ENCODE data around the gene LORICRIN.

The LORICRIN gene

DNA sequence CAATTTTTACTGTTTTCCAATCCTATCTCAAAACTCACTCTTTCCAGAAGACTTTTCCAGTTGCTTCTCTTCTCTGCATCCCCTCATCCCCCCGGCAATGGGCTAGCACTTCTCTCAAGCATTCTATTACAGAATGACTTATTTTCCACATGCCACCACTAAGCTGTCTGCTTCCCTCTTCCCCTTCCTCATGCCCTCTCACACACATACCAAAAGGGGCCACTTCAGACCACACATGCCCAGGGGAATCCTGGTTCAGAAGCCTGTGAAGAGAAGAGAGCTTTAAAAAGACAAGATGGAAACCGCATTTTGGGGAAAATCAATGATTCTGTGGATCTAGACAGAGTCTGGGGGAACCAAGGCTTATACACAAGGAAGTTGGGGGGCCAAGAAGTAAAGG is 8.4 kb upstream of the LORICRIN start:
- no peak for DNase-seq

DNA sequence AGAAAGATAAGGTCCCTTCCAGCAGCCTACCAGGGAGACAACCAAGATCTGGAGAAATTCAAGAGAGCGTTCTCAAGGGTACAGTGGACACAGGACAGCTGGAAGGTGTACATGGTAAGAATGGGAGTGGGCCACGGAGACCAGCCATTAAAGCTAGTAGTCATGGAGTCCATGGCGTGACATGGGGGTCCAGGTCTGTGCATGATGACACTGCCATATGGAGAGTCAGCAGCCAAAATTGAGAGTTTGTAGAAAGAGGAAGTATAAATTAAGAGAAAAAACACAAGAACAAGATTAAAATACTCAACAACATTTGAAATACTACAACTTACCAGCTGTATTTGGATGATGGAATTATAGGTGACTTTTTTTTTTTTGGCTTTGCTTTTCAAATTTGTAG is 7.9 kb upstream of the LORICRIN start:
- no peak for DNase-seq

DNA sequence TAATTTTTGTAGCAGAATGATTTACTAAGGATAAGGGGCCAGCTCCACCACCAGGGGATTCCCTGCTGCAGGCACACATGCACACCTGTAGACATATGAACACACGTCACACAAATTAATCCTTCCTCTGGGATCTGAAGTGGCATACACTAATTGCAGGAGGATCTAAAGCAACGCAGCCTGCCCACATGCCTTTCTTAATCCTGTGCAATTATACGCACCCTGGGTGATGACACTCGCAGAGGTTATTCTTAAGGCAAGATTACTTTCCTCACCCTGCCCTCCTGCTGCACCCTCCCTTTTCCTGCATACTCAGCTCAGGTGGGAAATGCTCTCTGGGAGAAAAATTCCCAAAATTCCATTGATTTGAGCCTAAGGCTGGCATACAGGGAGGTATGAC is 7.5 kb upstream of the LORICRIN start:
- no peak for DNase-seq

DNA sequence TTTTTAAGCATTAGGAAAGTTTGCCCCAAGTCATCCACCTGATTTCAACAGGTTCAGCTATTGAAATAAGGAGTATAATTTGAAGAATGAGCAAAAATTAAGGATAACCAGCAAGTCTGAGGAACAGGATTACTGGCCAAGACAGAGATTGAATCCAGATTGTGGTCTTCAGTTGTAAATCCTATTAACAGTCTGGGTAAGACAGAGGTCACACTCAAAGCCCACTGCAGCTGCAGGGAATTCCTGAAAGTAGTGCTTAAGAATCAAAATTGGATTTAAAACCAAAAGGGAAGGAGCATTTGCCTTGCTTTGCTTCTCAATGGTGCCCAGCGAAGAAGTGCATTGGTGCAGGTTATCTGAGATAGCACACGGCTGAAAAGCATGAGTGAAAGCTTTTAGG is 6.4 kb upstream of the LORICRIN start:
- DNase-seq, result no peak

DNA sequence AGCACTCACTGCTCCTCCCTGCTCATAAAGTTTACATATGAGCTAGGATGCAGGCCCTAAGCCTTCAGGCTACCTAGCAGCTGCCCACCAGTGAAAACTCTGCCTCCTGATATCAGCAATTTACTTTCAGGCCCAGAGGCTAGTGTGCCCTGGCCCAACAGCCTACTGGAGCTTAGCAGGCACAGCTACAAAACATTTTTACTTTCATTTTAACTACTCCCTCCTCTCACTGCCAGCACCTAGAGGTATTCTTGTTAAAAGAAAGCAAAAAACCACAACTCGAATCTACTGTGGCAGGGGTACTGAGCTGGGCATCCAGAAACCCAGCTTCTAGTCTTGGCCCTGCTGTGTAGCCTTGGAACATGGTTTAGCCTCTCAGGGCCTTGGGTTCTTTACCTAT is 5.8 kb upstream of the LORICRIN start:
- no peak for DNase-seq

DNA sequence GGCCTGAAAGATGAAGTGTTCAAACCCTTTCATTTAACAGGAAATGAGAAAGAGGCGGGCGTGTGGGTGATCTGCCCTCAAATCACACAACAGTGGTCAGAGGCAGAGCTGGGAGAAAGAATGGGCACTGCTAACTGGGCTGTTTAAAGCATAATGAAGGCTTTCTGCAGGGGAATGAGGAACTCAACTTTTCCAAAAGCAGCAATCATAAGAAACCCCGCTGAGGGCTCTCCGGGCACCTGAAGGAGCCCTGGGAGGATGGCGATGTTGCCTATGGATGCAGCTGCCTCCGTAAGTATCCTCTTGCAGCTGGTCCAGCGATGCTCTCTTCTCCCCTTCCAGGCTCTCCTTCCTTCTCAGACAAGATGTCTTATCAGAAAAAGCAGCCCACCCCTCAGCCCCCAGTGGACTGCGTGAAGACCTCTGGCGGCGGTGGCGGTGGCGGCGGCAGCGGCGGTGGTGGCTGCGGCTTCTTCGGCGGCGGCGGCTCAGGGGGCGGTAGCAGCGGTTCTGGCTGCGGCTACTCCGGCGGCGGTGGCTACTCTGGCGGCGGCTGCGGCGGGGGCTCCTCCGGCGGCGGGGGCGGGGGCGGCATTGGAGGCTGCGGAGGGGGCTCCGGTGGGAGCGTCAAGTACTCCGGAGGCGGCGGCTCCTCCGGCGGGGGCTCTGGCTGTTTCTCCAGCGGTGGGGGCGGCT is 1.2 kb downstream of the LORICRIN start:
- peak; percentile 33 for DNase-seq

DNA sequence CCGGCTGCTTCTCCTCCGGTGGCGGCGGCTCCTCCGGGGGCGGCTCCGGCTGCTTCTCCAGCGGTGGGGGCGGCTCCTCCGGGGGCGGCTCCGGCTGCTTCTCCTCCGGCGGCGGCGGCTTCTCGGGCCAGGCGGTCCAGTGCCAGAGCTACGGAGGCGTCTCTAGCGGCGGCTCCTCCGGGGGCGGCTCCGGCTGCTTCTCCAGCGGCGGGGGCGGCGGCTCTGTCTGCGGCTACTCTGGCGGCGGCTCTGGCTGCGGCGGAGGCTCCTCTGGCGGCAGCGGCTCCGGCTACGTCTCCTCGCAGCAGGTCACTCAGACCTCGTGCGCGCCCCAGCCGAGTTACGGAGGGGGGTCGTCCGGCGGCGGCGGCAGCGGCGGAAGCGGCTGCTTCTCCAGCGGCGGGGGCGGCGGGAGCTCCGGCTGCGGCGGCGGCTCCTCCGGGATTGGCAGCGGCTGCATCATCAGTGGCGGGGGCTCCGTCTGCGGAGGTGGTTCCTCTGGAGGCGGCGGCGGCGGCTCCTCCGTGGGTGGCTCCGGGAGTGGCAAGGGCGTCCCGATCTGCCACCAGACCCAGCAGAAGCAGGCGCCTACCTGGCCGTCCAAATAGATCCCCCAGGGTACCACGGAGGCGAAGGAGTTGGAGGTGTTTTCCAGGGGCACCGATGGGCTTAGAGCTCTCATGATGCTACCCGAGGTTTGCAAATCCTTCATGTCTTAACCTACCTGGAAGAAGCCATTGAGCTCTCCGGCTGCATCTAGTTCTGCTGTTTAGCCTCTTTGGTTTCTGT is 2.0 kb downstream of the LORICRIN start:
- DNase-seq, result peak; percentile 45

DNA sequence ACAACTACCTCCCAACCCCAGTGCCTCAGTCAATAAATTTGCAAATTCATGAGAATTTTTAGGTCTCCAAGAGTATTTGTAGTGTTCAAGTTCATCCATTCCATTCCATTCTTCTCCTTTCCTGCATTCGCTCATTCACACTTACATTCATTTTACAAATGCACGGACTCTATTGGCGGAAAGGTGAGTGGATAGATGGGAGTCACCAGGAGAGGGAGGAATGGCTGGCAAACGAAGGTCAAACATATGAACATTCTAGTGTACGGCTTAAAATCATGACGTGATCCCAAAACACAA is 2.5 kb downstream of the LORICRIN start:
- DNase-seq, result no peak

DNA sequence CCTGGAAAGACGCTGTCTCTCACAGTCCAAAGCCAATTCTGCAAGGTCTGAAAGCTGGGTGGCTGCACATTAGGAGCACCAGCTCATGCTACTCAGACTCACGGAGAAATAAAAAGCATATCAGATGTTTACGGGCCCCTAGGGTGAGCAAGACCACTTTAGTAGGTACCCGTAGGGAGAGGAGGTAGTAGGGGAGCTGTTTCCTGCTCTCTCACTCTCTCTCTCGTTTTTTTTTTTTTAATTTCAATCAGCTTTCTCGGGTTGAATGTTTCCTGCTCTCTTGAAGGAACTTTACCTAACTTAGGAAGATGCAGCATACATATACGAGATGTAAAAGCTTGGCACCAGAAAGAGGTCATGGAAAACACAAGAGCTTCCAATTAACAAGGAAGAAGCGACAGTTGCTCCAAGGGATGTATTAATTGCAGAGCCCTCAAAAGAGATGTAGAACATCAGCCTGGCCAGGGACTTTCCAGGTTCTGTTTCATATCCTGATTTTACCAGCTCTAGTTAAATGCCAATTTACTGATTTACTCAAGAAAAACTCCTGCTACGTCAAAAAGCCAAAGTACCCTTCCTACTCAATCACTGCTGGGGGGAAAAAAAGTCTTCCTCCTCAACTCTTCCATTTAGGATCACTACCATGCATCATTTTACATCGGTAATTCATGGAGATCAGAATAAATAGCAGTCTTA is 3.1 kb downstream of the LORICRIN start:
- DNase-seq, result no peak

DNA sequence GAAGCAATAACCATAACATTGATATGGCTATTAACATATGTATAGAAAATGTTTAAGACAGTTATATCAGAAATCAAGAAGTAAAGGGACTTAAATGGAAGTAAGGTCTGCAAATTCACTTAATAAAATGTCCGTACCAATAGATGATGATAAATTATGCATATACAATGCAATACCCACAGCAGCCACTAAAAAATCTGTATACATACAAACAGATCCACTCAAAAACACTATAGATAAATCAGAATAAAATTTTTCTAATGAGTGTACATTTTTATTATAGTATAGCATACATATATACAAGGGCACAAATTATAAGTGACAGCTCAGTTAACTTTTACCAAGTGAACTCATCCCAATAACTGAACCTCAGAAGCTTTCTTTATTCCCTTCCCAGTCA is 6.0 kb downstream of the LORICRIN start:
- no peak for DNase-seq

DNA sequence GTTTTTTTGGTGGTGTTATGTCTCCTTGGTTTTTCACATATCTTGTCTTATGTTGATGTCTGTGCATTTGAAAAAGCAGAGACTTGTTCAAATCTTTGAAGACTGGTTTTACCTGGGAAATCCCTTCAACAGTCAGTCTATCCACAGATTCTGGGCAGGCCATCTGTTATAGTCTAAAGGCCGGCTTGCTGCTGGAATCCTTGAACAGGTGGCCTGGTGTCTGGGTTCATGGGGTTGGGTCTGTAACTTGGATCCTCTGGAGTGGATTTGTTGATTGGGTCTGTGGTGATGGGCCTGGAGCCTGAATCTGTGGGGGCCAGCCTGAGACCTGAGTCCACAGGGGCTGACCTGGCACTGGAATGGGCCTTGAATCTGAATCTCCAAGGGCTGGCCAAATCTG is 12.2 kb downstream of the LORICRIN start:
- DNase-seq, result no peak

DNA sequence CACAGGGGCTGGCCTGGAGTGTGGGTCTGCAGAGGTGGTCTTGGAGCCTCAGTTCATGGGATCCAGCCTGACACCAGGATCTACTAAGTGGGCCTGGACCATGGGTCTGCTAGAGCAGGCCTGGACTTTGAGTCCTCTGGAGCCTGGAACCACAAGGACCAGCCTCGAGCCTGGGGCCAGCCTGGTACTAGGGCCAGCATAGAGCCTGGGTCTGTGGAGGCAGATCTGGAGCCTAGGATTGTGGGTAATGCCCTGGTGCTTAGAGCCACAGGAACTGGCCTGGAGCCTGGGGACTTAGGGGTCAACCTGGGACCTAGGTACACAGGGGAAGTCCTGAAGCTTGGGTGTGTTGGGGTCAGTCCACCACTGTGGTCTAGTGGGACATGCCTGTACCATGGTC is 12.7 kb downstream of the LORICRIN start:
- no peak for DNase-seq

DNA sequence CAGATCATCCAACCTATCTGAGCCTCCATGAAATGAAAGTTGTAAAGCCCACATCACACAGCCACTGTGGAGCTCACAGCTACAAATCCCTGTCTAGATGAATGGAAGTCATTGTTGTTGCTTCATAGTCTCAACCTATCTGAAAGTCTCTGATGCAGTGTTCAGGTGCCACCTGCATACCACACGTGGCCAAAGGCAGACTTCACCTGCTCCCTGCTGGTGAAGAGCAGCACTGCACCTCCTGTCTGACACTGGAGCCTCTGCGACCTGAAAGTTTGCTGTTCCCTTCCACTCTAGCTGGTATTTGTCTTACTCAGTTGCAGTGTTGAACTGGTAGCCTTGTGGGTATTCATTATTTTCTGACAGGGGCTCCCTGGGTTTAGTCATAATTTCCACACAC is 18.4 kb downstream of the LORICRIN start:
- peak; percentile 32 for DNase-seq

DNA sequence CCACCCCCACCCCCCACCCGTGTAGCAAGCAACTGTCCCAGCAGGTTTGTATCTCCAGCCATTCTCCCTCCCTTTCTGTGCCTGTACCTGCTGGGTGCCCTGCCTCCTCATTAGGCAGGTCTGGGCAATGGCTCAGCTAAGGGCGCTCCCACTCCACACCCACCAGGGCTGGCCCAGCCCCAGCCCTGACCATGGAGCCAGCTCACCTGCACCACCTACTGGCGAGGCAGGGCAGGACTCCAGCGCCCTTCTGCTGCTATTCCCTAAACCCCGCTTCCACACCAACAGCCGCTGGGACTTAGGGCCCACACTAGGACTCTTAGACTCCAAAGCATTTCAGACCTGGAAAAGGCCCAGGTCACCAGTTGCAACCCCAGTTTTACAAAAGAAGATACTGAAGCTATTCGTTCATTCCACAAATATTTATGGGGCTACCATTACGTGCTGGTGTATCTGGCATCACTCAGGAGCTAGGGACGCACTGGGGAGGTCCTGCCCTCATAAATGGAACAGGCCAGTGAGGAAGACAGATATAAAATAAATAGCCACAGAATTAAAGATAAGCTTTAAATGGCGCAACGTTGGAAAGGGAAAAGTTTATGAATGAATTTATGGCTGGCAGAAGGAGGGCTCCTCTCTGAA is 29.3 kb downstream of the LORICRIN start:
- DNase-seq, result no peak

DNA sequence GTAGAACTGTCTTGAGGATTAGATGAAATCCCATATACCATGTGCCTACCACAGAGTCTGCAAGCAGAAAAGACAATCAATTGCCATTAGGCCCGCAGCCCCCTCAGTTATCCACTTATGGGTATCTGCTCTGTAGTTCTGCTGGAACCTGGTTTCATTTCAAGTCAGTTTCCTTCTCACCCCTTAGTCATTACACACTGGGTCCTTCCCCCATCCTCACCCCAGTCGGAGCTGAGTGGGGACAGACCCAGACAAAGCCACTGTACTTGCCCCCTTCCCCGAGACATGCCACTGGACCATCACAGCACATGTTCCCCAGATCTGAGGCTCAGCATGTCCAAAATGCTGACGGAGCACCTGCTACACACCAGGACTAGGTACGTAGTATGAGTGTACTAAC is 32.0 kb downstream of the LORICRIN start:
- DNase-seq, result no peak

DNA sequence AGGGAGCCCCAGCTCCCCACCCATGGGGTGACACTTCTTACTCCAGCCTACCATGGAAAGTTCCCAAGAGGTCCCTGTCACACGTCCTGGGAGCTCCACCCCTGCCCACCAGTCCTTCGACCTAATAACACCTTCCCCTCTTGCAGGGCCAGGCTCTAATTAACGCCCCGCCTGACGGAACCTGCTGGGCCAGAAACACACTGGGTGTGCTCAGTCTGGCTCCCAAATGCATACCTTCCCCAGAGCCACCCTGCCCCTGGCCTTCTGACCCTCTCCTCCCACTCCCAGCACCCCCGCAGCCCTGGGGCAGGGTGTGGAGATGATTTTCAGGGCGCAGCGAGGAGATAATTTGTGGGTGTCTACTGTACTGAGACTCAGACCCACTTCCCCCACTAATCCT is 32.7 kb downstream of the LORICRIN start:
- DNase-seq, result no peak

DNA sequence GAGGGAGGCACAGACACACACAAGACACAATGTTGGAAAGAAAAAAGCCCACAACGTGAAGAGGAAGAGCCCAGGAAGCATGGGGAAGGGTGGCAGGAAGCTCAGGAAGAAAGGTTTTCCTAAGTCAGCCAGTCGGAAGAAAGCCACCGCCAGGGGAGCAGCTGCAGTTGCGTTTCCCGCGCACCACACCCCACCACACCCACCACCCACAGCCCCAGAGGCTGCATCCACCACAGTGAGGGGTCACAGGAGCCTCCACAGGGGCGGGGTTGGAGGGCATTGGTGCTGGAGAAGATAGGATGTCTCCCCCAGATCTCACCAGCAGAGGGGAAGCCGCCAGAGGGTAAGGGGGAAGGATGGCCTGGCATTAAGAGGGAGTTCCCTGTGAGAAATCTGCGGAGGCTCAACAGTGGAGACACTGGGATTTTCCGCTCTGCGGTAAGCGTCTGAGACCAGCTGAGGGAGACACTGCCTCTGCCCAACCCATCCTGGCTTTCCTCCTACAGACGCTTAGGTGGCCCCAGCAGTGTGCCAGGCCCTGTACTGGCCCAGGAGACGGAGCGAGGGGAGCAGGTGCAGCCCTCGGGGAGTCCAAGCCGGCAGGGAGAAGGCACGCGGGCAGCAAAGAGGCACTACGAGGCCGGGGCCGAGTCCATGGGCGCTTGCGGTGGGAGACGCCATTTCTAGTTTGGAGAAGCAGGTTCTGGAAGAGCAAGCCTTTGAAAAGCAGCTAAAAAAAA is 33.4 kb downstream of the LORICRIN start:
- DNase-seq, result no peak

DNA sequence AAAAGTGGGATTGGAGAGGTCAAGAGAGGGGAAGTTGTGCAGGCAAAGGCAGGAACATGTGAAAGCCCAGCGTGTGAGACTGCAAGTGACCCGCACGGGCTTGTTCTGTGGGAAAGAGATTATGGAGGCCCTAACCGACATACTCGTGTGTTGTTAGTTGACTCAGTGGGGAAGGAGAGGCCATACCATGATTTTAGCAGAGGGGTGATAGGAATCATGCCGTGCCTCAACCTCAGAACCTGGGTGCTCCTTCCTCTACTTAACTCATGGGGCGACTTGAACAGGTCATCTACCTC is 33.9 kb downstream of the LORICRIN start:
- no peak for DNase-seq

DNA sequence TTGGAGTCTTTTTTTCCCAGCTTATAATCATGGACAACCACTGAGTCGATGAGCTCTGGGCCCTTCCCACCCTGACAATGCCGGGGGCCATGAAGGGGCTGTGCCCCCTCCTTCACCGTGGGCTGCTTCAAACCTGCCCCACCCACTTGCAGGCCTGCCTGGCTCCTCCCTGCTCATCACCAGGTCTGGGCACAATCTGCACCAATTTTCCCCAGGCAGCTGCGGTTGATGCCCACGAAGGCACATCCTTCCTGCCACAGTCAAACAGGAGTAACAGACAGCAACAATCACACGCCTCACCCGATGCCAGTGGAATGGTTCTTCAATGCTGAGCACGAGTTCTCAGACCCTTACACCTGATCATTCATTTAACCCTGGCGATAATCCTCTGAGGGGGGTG is 34.4 kb downstream of the LORICRIN start:
- DNase-seq, result no peak

DNA sequence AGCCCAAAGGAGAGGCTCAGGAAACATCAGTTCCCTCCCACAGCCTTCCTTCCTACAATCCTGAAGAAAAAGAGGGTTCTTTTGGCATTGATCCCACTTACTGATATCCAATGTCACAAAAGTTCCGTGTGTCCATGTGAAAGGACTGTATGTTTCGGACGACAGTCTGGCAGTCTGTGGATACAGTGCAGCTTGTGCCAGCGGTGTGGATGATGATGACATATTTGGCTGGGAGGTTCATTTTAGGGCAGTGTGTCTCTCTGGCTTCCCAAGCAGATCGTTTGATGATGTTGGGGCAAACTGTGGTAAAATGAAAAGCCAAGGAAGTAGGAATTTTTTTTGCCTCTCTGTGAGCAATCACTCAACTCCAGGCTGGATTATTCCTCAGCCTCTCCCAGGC is 42.8 kb downstream of the LORICRIN start:
- no peak for DNase-seq

DNA sequence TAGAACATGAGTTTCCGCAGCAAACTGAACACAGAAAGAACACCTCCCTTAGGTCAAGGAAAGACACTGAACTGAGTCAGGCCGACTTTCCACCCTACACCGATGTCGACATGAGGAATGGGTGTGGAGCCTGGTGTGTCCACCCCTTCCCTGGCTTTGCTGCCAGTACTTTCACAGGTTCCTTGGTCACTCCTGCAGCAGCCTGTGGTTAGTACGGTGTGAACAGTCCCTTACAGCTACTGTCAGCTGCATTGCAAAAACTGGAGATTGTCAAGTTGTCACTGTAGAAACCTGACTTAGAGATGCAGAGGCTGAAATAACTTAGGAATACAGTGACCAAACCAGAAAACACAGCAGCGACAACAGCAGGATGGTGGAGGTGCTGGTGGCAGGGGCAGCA is 46.2 kb downstream of the LORICRIN start:
- DNase-seq, result no peak

DNA sequence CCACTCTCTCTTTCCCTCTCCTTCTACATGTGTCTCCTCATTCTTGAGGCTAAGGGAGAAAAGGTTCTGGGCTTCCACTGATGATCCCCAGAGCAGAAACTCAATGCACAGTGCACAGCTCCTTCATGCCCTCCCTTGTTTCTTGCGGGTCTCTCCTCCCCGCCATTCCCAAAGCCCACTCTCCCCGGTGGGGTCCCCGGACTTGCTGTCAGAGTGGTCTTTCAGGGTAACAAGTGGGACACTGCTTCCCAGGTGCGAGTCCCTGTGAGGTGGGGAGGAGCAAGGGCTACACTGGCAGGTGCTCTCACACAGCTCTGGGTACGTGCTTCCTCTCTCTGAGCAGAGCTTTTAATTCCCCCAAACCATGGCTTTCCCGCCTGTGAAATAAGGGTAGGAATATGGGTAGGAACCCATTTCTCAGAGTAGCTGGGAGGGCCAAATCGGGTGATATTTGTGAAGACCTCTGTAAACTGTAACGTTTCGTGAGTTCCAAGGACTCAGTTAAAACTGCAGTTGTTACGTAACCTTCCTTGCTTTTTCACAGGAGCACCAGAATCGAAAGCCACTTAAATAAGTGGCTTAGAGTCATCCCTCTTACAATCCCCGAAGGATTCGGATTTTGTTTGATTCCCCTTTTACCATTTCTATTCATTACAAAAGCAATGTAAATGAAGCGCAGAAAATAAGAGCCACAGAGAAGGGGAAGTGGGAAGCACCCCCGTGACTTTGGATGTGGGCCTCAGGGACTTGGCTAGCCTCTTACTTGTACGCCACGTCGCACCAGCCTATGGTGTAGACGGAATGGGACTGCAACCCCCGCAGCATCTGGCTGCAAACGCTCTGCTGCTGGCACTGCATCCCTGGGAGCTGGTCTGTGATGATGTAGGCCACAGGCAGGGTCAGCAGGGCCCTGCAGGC is 47.1 kb downstream of the LORICRIN start:
- DNase-seq, result no peak
